Measurements from ENCODE around the gene PCAT7. TPM values are rescaled to one million over a fixed set of nuclear protein-coding genes. Genes with fewer than 3 reads are reported as not detected.
A peak's percentile ranks its signal among the peaks of the same experiment; 100 is the strongest.
"Not testable (repeated sequence)": the region's sequence is repeated elsewhere in the genome, so short reads cannot be mapped to it uniquely, and the experiment has no call there.

Gene PCAT7
- total RNA-seq, 1 donor from 2014 or later = 19.9 TPM

DNA sequence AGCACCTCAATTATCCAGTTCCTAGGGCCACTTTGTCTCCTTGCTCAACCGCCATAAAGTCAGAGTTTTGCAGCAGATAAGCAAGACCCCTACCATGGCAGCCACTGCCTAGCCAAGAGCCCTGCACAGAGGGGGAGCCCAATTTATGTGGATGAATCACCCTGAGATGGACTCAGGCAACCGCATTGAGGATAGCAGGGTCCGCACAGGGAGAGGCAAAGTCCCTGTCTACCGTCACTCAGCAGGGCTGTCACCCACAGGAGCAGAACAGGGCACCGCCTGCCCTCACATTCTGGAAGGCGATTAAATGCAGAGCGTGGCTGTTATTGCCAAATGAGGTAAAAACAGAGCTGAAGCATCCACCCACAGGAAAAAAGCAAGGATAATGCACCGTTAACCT, 37.0 kb downstream of the PCAT7 start:
- Histone ChIP-seq H4K20me1 (ENCODE audit: low read depth) (no peaks in the 10 kb centered on the region), H2AFZ (replicated peaks) (no peak overlapping the region), H3K9ac (no peak overlapping the region), H3K4me3 (no peak overlapping the region), H3K27ac (no peak overlapping the region), H3K27me3 (no peaks in the 10 kb centered on the region), H3K4me2 (no peak overlapping the region), H3K36me3 (no peaks in the 10 kb centered on the region), H3K4me1 (peaks cover under 1% of the 10 kb centered on the region), H3K79me2 (ENCODE audit: low read depth) (no peaks in the 10 kb centered on the region), H3F3A (ENCODE audit: low read depth) (no peaks in the 10 kb centered on the region), H3K9me3 (ENCODE audit: low read depth) (no peaks in the 10 kb centered on the region)
- Mint-ChIP-seq H3K9me3 (peaks cover 3% of the 10 kb centered on the region), H3K4me1 (peaks cover 3% of the 10 kb centered on the region), H3K4me3 (no peak overlapping the region), H3K36me3 (no peaks in the 10 kb centered on the region), H3K27me3 (ENCODE audit: insufficient read depth, low read depth) (peaks cover 8% of the 10 kb centered on the region), H3K27ac (peak overlapping the region; percentile 72)
- no peak for DNase-seq (ENCODE audit: low spot score)
- TF ChIP-seq EZH2 (IDR thresholded peaks at IDR 0.05) (no peak), EZH2phosphoT487 (IDR thresholded peaks at IDR 0.05) (no peak)
- TF ChIP-seq, protein P1, sequence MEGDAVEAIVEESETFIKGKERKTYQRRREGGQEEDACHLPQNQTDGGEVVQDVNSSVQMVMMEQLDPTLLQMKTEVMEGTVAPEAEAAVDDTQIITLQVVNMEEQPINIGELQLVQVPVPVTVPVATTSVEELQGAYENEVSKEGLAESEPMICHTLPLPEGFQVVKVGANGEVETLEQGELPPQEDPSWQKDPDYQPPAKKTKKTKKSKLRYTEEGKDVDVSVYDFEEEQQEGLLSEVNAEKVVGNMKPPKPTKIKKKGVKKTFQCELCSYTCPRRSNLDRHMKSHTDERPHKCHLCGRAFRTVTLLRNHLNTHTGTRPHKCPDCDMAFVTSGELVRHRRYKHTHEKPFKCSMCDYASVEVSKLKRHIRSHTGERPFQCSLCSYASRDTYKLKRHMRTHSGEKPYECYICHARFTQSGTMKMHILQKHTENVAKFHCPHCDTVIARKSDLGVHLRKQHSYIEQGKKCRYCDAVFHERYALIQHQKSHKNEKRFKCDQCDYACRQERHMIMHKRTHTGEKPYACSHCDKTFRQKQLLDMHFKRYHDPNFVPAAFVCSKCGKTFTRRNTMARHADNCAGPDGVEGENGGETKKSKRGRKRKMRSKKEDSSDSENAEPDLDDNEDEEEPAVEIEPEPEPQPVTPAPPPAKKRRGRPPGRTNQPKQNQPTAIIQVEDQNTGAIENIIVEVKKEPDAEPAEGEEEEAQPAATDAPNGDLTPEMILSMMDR (IDR thresholded peaks at IDR 0.05) = no peak

DNA sequence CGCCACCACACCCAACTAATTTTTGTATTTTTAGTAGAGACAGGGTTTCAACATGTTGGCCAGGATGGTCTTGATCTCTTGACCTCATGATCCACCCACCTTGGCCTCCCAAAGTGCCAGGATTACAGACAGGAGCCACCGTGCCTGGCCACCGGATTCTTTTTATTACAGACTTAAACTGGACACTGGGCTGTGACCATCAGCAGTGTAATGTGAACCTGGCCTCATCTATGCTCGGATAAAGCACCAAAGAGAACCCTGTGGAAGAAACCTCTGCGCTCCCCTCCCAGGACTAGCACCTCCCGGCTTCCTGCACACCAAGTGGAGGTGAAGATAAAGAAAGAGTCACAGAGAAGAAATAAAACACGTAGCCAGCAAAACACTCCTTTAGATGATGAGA, 37.8 kb downstream of the PCAT7 start:
- H3K9me3 ChIP-seq (ENCODE audit: low read depth); H3F3A ChIP-seq (ENCODE audit: low read depth); H3K4me2 ChIP-seq; DNase-seq (ENCODE audit: low spot score); H3K9ac ChIP-seq; H3K27me3 ChIP-seq; H3K9me3 Mint-ChIP-seq; H3K79me2 ChIP-seq (ENCODE audit: low read depth); H3K27ac ChIP-seq; H3K4me3 ChIP-seq; H3K4me1 Mint-ChIP-seq; H3K27ac Mint-ChIP-seq; H3K36me3 Mint-ChIP-seq; H2AFZ ChIP-seq (replicated peaks); H3K27me3 Mint-ChIP-seq (ENCODE audit: insufficient read depth, low read depth); H3K4me1 ChIP-seq; H4K20me1 ChIP-seq (ENCODE audit: low read depth); H3K36me3 ChIP-seq; H3K4me3 Mint-ChIP-seq: not testable (repeated sequence)

DNA sequence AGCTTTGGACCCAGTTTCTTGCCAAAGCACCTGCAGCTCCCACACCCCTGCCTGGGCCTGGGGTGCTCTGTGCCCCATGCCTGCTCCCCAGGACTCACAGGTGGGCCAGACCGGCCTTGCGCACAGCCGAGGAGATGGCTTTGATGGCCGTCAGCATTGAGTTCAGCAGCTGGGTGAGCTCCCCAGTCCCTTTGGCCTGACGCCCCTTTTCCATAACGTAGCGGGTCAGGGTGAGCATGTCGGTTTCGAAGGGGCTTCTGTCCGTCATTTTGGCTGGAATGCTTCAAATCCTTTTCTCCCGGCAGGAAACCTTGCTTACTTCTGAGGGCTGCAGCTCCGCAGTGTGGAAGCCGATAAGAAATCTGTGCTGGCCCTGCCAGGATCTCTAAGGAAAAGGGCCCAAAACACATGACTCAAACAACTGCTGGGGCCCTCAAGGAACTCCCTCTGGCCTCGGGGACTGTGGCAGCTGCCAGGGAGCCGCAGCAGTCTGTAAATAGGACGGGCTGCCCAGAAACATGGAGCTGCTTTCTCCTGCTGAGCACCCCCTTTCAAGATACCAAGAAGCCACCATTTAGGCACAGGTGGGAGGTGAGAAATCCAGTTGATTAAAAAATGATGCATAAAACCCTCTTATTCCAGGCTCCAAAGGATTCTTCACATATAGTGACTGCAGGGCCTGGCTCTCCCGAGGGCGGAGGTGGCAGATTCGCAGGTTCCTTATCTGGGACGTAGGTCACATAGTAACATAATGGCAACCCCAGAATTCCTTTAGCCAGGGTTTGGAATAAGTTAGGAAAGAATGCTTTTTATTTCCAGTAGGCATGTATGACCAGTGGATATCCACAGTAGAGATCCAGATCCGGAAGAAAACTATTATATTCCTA, 38.8 kb downstream of the PCAT7 start, which contains the start of gene FBP2:
Gene FBP2, minus strand, starts transcription at position 366 of the 887 bp plus-strand sequence. Its CDS starts 98 bp downstream, at position 268.
- Histone ChIP-seq H3K9me3 (ENCODE audit: low read depth) (no peaks in the 10 kb centered on the region), H3K4me2 (no peak within 1 kb of the TSS), H3K4me3 (no peak within 1 kb of the TSS), H3K27ac (peak within 1 kb of the TSS; percentile 37), H3K27me3 (no peaks in the 10 kb centered on the region), H3K4me1 (no peaks in the 10 kb centered on the region), H3K9ac (no peak within 1 kb of the TSS), H3F3A (ENCODE audit: low read depth) (no peaks in the 10 kb centered on the region), H4K20me1 (ENCODE audit: low read depth) (no peaks in the 10 kb centered on the region), H3K79me2 (ENCODE audit: low read depth) (no peaks in the 10 kb centered on the region), H2AFZ (replicated peaks) (peak within 1 kb of the TSS; percentile 76), H3K36me3 (no peaks in the 10 kb centered on the region)
- H3K4me1 Mint-ChIP-seq = peaks cover 3% of the 10 kb centered on the region
- TF ChIP-seq, protein P1 (IDR thresholded peaks at IDR 0.05) = no peak
- TF ChIP-seq EZH2 (IDR thresholded peaks at IDR 0.05) (no peak), EZH2phosphoT487 (IDR thresholded peaks at IDR 0.05) (no peak)
- H3K27ac Mint-ChIP-seq = peak within 1 kb of the TSS; percentile 50
- H3K9me3 Mint-ChIP-seq = peaks cover 3% of the 10 kb centered on the region
- H3K4me3 Mint-ChIP-seq = no peak within 1 kb of the TSS
- H3K36me3 Mint-ChIP-seq = no peaks in the 10 kb centered on the region
- H3K27me3 Mint-ChIP-seq (ENCODE audit: insufficient read depth, low read depth) = peaks cover 8% of the 10 kb centered on the region
- DNase-seq (ENCODE audit: low spot score) = no peak

DNA sequence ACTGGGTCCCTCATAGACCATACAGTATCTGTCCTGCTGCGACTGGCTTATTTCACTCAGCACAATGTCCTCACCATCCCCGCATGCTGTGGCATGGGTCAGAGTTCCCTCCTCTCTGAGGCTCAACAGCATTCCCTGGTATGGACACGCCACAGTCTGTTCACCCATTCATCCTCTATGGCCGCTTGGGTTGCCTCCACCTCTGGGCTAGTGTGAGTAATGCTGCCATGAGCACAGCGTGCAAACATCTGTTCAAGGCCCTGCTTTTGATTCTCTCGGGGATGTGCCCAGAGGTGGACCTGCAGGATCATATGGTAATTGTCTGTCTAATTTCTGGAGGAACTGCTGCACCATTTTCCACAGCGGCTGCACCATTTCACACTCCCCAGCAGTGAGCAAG, 44.2 kb downstream of the PCAT7 start:
- Histone ChIP-seq H3K27me3 (no peaks in the 10 kb centered on the region), H3K9ac (no peak overlapping the region), H3F3A (ENCODE audit: low read depth) (peaks cover 6% of the 10 kb centered on the region), H3K4me2 (no peak overlapping the region), H4K20me1 (ENCODE audit: low read depth) (no peaks in the 10 kb centered on the region), H3K27ac (no peak overlapping the region), H3K79me2 (ENCODE audit: low read depth) (no peaks in the 10 kb centered on the region), H2AFZ (replicated peaks) (no peak overlapping the region), H3K9me3 (ENCODE audit: low read depth) (no peaks in the 10 kb centered on the region), H3K36me3 (no peaks in the 10 kb centered on the region), H3K4me1 (peaks cover 3% of the 10 kb centered on the region), H3K4me3 (no peak overlapping the region)
- Mint-ChIP-seq H3K36me3 (no peaks in the 10 kb centered on the region), H3K9me3 (no peaks in the 10 kb centered on the region), H3K4me3 (no peak overlapping the region), H3K4me1 (peaks cover 5% of the 10 kb centered on the region), H3K27me3 (ENCODE audit: insufficient read depth, low read depth) (peaks cover 10% of the 10 kb centered on the region), H3K27ac (no peak overlapping the region)
- DNase-seq (ENCODE audit: low spot score) = no peak
- TF ChIP-seq EZH2phosphoT487 (IDR thresholded peaks at IDR 0.05) = no peak
- TF ChIP-seq, protein P1 (IDR thresholded peaks at IDR 0.05) = no peak
- TF ChIP-seq EZH2 (IDR thresholded peaks at IDR 0.05) = no peak
